ENCODE data around the gene KRTAP3-3. TPM values are rescaled to one million over a fixed set of nuclear protein-coding genes. Genes with fewer than 3 reads are reported as not detected.

The KRTAP3-3 gene
- total RNA-seq, 2 experiments from 2014 or later = not detected

- ChIA-PET POLR2A (no interaction called here), CTCF (interaction anchor here (0.8 kb wide), 1 partner anchor 10 kb away, joined by 3 read pairs; no protein-coding TSS in a partner anchor)
- no peak for DNase-seq
- no peaks in the 10 kb centered on the region for H3K9me3 Mint-ChIP-seq
- H3K4me3 Mint-ChIP-seq = no peak overlapping the region
- H3K27me3 Mint-ChIP-seq = peaks cover 5% of the 10 kb centered on the region
- TF ChIP-seq CTCF (IDR thresholded peaks at IDR 0.05) = no peak
- no peak overlapping the region for H3K27ac Mint-ChIP-seq
- intact Hi-C loops (cut with micrococcal nuclease) = no loop called here
- ATAC-seq = no peak
- no peaks in the 10 kb centered on the region for H3K4me1 Mint-ChIP-seq (ENCODE audit: low read depth)
- H3K36me3 Mint-ChIP-seq (ENCODE audit: low read depth) = no peaks in the 10 kb centered on the region
Observed at GRCh38 chr17:40956401-40957254, 37.3 kb downstream of the KRTAP3-3 start.

- H3K27ac Mint-ChIP-seq = no peak overlapping the region
- H3K27me3 Mint-ChIP-seq = peaks cover 19% of the 10 kb centered on the region
- DNase-seq (no peak), ATAC-seq (no peak)
- H3K9me3 Mint-ChIP-seq = no peaks in the 10 kb centered on the region
- intact Hi-C loops (cut with micrococcal nuclease) = no loop called here
- ChIA-PET POLR2A (no interaction called here), CTCF (no interaction called here)
- no peak overlapping the region for H3K4me3 Mint-ChIP-seq
- no peaks in the 10 kb centered on the region for H3K4me1 Mint-ChIP-seq (ENCODE audit: low read depth)
- TF ChIP-seq CTCF (IDR thresholded peaks at IDR 0.05) = no peak
- H3K36me3 Mint-ChIP-seq (ENCODE audit: low read depth) = no peaks in the 10 kb centered on the region
Observed at GRCh38 chr17:40953881-40954280, 40.1 kb downstream of the KRTAP3-3 start.

GRCh38 chr17:40952661-40953060 is 41.3 kb downstream of the KRTAP3-3 start:
- no peaks in the 10 kb centered on the region for H3K4me1 Mint-ChIP-seq (ENCODE audit: low read depth)
- no peak overlapping the region for H3K4me3 Mint-ChIP-seq
- no peaks in the 10 kb centered on the region for H3K9me3 Mint-ChIP-seq
- intact Hi-C loops (cut with micrococcal nuclease) = no loop called here
- no peaks in the 10 kb centered on the region for H3K36me3 Mint-ChIP-seq (ENCODE audit: low read depth)
- no peak for TF ChIP-seq CTCF (IDR thresholded peaks at IDR 0.05)
- POLR2A ChIA-PET = interaction anchor here (0.9 kb wide), 1 partner anchor 12 kb away, joined by 3 read pairs; no protein-coding TSS in a partner anchor
- H3K27me3 Mint-ChIP-seq = peaks cover 29% of the 10 kb centered on the region
- no peak for ATAC-seq
- no peak for DNase-seq
- CTCF ChIA-PET = interaction anchor here (0.7 to 1.0 kb wide), 2 partner anchors 44 to 596 kb away, joined by 3 read pairs; no protein-coding TSS in a partner anchor
- H3K27ac Mint-ChIP-seq = no peak overlapping the region

- Mint-ChIP-seq H3K9me3 (no peaks in the 10 kb centered on the region), H3K27ac (no peak overlapping the region), H3K27me3 (peaks cover 29% of the 10 kb centered on the region), H3K4me1 (ENCODE audit: low read depth) (no peaks in the 10 kb centered on the region), H3K36me3 (ENCODE audit: low read depth) (no peaks in the 10 kb centered on the region), H3K4me3 (no peak overlapping the region)
- no peak for TF ChIP-seq CTCF (IDR thresholded peaks at IDR 0.05)
- DNase-seq (no peak), ATAC-seq (no peak)
- CTCF ChIA-PET = interaction anchor here (0.7 kb wide), 1 partner anchor 44 kb away, joined by 3 read pairs; no protein-coding TSS in a partner anchor
- intact Hi-C loops (cut with micrococcal nuclease) = no loop called here
- POLR2A ChIA-PET = interaction anchor here (0.9 kb wide), 1 partner anchor 11 kb away, joined by 3 read pairs; no protein-coding TSS in a partner anchor
Observed at GRCh38 chr17:40952154-40952553, 41.8 kb downstream of the KRTAP3-3 start.

- ChIA-PET POLR2A (no interaction called here), CTCF (no interaction called here)
- no peak for TF ChIP-seq CTCF (IDR thresholded peaks at IDR 0.05)
- no peak for ATAC-seq
- H3K4me3 Mint-ChIP-seq = no peak overlapping the region
- no peaks in the 10 kb centered on the region for H3K4me1 Mint-ChIP-seq (ENCODE audit: low read depth)
- no peak overlapping the region for H3K27ac Mint-ChIP-seq
- intact Hi-C loops (cut with micrococcal nuclease) = no loop called here
- no peak for DNase-seq
- H3K27me3 Mint-ChIP-seq = peaks cover 35% of the 10 kb centered on the region
- H3K36me3 Mint-ChIP-seq (ENCODE audit: low read depth) = no peaks in the 10 kb centered on the region
- H3K9me3 Mint-ChIP-seq = no peaks in the 10 kb centered on the region
Observed at GRCh38 chr17:40951011-40951622, 42.8 kb downstream of the KRTAP3-3 start.
